Esophagus muscularis mucosa (tissue), 3 donors: ENCODE results near the gene ZBTB38.

Experiments used
- CTCF ChIP-seq, 3 experiments: fragments of 200-600 bp in 2 of 3; fragments of 450-650 bp in 1 of 3; sonication (generic) in 2 of 3; IDR thresholded peaks; one replicate each; pipeline ENCODE4 v1.5.1; 2017 to 2019; ENCODE audit warnings: antibody characterized with exemption in 3 of 3, mild to moderate bottlenecking in 2 of 3, moderate library complexity in 1 of 3
- POLR2A ChIP-seq: fragments of 450-650 bp; IDR thresholded peaks from one replicate; pipeline ENCODE4 v1.6.1; 2017; ENCODE audit warnings: antibody characterized with exemption, moderate library complexity, mild to moderate bottlenecking, low read depth
- POLR2AphosphoS5 ChIP-seq, 2 donors: sonication (generic); formaldehyde crosslinking; IDR thresholded peaks; one replicate each; pipeline ENCODE4 v1.6.1; 2017; ENCODE audit warnings: antibody characterized with exemption in 2 of 2

GRCh38 chr3:141397996-141398395, 29.7 kb downstream of the ZBTB38 start:
- TF ChIP-seq CTCF (IDR thresholded peaks at IDR 0.05) (no peak), POLR2A (no peak), POLR2AphosphoS5 (IDR thresholded peaks at IDR 0.05) (no peak)
